GM19328 (cell line): Measurements from ENCODE around the gene DGKI.

ENCODE experiments used
- ATAC-seq: cut with Tn5 transposase; IDR thresholded peaks from one replicate; pipeline ENCODE4 v1.9.1; 2021; ENCODE audit warnings: mild to moderate bottlenecking, moderate library complexity; ENCODE audit not compliant: unreplicated experiment

Gene DGKI

DNA sequence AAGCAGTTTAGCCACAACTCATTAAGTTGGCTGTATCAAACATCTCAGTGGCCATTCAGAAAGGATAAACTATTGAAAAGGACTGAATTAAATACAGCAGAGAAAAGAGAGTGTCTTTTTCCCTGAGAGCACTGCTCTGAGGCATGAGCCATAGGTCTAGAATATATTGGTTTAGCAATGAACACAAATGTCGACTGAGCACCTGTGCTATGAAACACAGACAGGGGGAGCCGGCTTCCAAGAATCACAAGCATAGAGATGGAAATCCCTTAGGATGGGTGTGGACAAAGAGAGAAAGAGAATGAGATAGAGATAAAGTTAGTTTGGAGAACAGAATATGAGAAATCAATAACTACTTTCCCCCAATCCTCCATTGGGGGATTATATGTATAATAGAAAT lies 54.8 kb downstream of the DGKI start:
- ATAC-seq, result no peak

DNA sequence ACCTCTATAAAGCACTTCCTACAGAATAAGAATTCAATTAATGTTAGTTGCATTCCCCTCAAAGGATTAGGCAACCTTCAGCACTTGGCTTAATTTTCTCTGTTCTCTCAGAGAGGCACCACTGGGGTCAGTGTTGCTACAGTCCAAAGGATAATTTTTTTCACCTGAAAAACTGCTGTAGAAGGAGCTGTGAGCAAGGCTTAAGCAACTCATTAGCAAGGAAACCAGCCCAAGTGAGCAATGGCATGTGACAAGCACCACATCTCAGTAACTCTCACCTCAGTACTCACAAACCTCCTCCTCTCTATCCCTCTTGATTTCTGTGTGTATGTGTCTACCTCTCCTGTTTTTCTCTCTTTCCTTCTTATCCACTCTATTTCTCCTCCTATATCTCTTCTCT lies 55.9 kb downstream of the DGKI start:
- no peak for ATAC-seq

GRCh38 chr7:137789215-137789882 lies 57.4 kb downstream of the DGKI start:
- no peak for ATAC-seq

DNA sequence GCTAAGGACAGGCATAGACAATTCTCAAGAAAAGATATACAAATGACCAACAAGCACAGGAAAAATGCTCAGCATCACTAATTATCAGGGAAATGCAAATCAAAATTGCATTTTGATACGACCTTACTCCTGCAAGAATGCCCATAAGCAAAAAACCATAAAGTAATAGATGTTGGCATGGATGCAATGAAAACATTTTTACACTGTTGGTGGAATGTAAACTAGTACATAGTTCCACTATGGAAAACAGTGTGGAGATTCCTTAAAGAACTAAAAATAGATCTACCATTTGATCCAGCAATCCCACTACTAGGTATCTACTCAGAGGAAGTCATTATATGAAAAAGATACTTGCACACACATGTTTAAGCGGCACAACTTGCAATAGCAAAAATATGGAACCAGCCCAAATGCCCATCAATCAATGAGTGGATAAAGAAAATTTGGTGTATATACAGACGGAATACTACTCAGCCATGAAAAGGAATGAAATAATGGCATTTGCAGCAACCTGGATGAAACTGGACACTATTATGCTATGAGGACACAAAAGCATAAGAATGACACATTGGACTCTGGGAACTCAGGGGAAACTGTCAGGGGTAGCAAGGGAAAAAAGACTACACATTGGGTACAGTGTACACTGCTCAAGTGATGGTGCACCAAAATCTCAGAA lies 59.3 kb downstream of the DGKI start:
- no peak for ATAC-seq

DNA sequence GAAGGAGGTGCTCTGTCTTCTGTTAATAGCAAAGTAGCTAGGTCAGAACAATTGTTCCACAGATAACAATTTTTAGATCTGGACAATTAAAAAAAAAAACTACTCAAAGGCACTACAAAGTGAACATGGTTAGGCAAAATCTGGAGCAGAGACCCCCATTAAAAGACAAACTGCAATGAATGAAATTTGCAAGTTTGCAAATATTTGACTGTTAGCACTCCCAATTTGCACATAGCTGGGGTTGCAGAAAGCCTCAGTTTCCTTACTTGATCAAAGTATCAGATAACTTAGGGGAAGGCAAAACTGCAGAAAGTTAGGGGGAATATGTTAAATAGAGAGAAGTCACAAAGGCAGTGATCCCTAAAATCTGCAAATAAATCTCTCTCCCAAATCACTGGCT lies 68.3 kb downstream of the DGKI start:
- ATAC-seq, result no peak

GRCh38 chr7:137774793-137775201 lies 72.0 kb downstream of the DGKI start:
- ATAC-seq, result no peak

GRCh38 chr7:137772748-137773147 lies 74.0 kb downstream of the DGKI start:
- ATAC-seq, result no peak

DNA sequence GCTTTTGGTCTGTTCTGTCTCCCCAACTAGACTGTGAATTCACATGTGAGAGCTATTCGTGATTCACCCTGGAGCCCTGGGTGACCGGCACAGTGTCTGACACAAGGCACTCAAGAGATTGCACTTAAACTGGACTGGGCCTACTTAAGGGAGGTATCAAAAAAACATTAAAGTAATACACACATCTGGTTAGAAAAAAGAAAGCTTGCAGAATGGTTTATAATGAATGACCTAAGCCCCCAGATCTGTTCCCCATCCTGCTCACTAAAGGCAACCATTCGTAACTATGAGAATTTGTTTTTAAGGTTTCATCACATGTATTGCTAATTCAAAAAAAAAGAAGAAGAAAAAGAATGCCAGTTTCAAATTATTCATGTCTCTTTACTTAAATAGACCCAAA lies 74.5 kb downstream of the DGKI start:
- ATAC-seq, result no peak

GRCh38 chr7:137771679-137772078 lies 75.1 kb downstream of the DGKI start:
- no peak for ATAC-seq

DNA sequence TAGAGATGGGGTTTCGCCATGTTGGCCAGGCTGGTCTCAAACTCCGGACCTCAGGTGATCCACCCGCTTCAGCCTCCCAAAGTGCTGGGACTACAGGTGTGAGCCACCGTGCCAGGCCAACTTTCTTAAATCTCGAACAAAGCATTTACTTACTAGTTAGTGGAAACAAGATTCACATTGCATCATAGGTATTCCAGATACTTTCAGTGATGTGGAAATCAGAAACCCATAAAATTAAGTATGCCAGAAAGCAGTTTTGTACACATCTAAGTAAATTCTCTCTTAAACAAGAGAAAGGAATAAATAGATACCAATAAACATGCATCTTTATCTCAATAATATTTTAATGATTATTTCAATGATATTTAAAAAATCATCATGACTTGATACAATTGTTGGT lies 75.5 kb downstream of the DGKI start:
- no peak for ATAC-seq

DNA sequence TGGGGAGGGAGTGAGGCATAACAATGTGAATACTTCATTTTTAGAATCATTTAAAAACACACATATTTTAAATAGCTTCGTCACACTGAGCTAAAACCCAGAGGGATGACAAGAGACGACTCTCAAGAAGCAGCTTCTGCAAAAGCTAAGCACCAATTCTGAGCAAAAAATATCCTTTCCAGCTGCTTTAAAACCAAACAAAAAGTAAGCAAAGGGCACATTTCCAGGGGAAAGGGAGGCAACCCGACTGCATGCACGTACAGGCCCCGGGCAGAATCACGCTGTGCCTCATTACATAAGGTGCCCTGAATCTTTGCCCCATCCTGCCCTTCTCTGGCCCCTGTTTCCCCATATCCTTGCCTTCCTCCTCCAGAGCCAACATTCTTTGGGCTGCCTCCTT lies 78.4 kb downstream of the DGKI start:
- no peak for ATAC-seq

GRCh38 chr7:137762334-137762733 lies 84.4 kb downstream of the DGKI start:
- no peak for ATAC-seq

DNA sequence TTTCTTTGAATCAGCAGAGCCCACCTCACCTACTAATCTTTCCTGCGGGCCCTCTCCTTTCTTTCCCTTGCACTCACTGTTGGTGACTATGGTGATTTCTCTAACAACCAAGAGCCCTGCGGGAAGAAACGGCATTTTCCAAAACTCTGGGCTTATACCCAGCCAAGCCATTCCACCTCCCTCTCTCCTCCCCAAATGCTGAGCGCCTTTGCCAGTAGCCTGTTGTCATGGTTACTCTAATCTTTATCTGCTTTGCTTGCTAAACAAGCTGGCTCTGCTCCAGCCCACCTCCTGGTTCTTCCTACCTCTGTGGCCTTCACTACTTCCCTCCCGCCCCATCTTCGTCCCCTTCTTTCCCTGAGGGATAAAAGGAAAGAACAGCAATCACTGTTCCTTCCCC lies 86.7 kb downstream of the DGKI start:
- no peak for ATAC-seq

GRCh38 chr7:137757146-137757925 lies 89.4 kb downstream of the DGKI start:
- no peak for ATAC-seq

GRCh38 chr7:137755846-137756651 lies 90.7 kb downstream of the DGKI start:
- ATAC-seq, result no peak

DNA sequence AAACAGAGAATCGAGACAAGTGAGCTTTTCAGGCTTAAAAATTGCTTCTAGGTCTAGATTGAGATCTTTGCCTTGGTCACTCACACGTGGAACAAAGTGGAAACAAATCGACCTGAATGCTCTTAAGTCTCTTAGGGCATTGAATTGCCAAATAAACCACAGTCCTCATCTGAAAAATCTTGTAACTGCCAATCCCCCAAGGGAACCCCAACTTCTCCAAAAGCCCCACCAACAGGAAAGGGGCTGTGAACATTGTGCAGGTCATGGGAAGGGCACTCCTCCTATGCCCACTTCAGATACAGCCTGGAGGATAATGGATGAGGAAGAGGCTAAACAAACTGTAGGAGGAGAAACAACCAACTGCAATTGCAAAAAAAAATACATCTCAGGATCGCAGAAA lies 91.3 kb downstream of the DGKI start:
- ATAC-seq, result no peak

DNA sequence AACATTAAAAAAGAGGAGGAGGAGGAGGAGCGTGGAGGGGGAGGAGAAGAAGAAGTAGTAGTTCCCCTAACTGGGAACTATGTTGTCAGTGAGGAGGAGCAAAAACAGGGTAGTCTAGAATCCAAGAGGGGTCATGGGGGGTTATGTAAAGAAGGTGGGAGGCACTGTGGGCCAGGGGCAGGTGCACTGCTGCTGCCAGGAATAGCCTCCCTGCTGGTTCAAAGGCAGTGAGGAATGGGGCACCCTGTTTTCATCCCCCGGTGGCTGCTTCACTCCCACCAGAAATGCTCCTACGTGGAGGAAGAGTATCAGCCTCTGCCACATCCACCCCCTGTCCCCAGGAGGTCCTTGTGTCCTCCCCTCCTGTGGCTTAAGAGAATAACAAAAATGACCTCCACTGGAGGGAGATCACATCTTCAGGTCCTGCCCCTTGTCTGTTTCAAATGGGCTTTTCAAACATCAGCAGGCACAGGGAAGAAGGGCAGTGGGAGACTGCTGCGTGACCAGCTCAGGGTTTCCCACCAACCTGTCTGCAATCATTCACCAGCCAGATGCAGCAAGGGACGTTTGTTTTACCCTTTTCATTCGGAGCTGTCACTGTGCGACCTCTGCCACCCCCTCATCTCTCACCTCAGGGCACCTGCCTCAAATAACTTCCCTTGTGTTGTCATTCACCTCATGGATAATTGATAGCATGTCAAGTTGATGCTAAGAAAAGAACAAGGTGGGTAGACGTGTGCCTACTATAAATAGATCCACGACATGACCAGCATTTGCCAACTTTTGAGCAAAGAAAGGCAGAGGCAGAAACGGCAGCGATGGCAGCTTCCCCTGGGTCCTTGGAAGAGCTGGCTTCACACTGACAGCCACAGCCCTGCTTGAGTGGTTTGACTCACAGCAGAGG lies 92.6 kb downstream of the DGKI start:
- no peak for ATAC-seq

DNA sequence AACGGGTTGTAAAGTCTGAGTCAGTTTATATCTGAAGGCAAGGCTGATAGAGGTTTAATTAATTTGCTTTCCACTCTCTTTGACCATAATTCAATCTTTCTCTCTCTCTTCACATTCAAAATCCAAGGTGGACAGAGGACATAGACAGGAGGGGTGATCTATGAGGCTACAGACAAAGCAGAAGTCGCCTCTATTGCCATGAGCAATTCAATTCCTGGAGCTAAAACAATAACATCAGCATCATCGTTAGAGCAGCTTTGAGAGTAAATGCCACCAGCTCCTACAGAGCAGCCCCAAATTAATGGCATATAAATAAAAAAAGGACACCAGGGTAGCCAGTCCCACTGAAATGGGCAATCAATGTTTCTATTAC lies 93.2 kb downstream of the DGKI start:
- no peak for ATAC-seq

GRCh38 chr7:137753067-137753466 lies 93.7 kb downstream of the DGKI start:
- ATAC-seq, result no peak

DNA sequence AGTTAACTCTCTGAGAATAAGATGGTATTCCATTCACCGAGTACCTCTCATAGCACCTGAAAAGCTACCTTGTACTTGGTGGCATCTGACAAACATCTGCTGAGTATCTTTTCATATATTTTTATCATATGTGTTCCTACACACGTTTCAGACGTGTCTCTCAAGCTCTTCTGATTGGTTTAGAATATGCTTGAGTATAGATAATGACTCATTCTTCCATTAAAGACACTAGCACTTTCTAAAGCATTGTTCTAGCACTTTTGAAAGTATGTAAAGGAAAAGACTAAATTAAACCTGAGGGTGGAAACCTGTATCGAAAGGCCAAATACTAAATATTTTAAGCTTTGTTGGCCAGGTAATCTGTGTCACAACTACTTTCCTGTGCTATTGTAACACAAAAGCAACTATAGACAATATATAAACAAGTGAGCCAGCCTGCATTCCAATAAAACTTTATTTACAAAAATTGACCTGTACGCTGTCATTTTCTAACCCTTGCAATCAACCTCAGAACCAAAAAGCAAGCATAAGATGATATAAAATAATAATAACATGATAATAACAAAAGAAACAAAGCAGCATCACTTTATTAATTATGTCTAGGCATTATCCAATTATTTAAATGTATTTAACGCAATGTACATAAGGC lies 95.3 kb downstream of the DGKI start:
- no peak for ATAC-seq
